ENCODE measurements around the gene CHRNB4.

The CHRNB4 gene

GRCh38 chr15:78605680-78606079 lies 35.3 kb downstream of the CHRNB4 start:
- no peak for TF ChIP-seq POU2F2 (IDR thresholded peaks at IDR 0.05; ENCODE audit: low read depth, low read length)
- no peak for TF ChIP-seq SPI1 (IDR thresholded peaks at IDR 0.05; ENCODE audit: low read depth, low read length)
- TF ChIP-seq POLR2A (IDR thresholded peaks at IDR 0.05; ENCODE audit: low read depth, low read length) = no peak
- FAIRE-seq (no peak), DNase-seq (ENCODE audit: insufficient read length, low spot score) (no peak)

- FAIRE-seq (no peak), DNase-seq (ENCODE audit: insufficient read length, low spot score) (no peak)
- TF ChIP-seq POLR2A (IDR thresholded peaks at IDR 0.05; ENCODE audit: low read depth, low read length) (no peak), PAX5 (IDR thresholded peaks at IDR 0.05; ENCODE audit: insufficient read depth, low read length, severe bottlenecking) (no peak), POU2F2 (IDR thresholded peaks at IDR 0.05; ENCODE audit: low read depth, low read length) (no peak), POLR2AphosphoS5 (IDR thresholded peaks at IDR 0.05; ENCODE audit: low read depth, low read length) (no peak), TAF1 (IDR thresholded peaks at IDR 0.05; ENCODE audit: low read depth, low read length) (no peak), SPI1 (IDR thresholded peaks at IDR 0.05; ENCODE audit: low read depth, low read length) (no peak)
These were observed 35.8 kb downstream of the CHRNB4 start for GRCh38 chr15:78605201-78605600.

GRCh38 chr15:78604420-78604819 lies 36.6 kb downstream of the CHRNB4 start:
- TF ChIP-seq TAF1 (IDR thresholded peaks at IDR 0.05; ENCODE audit: low read depth, low read length) (no peak), POLR2A (IDR thresholded peaks at IDR 0.05; ENCODE audit: low read depth, low read length) (no peak), PAX5 (IDR thresholded peaks at IDR 0.05; ENCODE audit: insufficient read depth, low read length, severe bottlenecking) (no peak), SPI1 (IDR thresholded peaks at IDR 0.05; ENCODE audit: low read depth, low read length) (no peak)
- FAIRE-seq (no peak), DNase-seq (ENCODE audit: insufficient read length, low spot score) (no peak)

- TF ChIP-seq POLR2AphosphoS5 (IDR thresholded peaks at IDR 0.05; ENCODE audit: low read depth, low read length) (no peak), POU2F2 (IDR thresholded peaks at IDR 0.05; ENCODE audit: low read depth, low read length) (no peak), TAF1 (IDR thresholded peaks at IDR 0.05; ENCODE audit: low read depth, low read length) (no peak)
- FAIRE-seq = no peak
- DNase-seq (ENCODE audit: insufficient read length, low spot score) = no peak
These were observed 37.5 kb downstream of the CHRNB4 start for GRCh38 chr15:78603467-78603866.

- no peak for TF ChIP-seq TAF1 (IDR thresholded peaks at IDR 0.05; ENCODE audit: low read depth, low read length)
- no peak for TF ChIP-seq PAX5 (IDR thresholded peaks at IDR 0.05; ENCODE audit: insufficient read depth, low read length, severe bottlenecking)
- TF ChIP-seq POLR2AphosphoS5 (IDR thresholded peaks at IDR 0.05; ENCODE audit: low read depth, low read length) = no peak
- TF ChIP-seq POLR2A (IDR thresholded peaks at IDR 0.05; ENCODE audit: low read depth, low read length) = no peak
- TF ChIP-seq SPI1 (IDR thresholded peaks at IDR 0.05; ENCODE audit: low read depth, low read length) = no peak
- no peak for DNase-seq (ENCODE audit: insufficient read length, low spot score)
- no peak for FAIRE-seq
These were observed 41.8 kb downstream of the CHRNB4 start for GRCh38 chr15:78599189-78599588.

- FAIRE-seq (no peak), DNase-seq (ENCODE audit: insufficient read length, low spot score) (no peak)
- TF ChIP-seq POLR2A (IDR thresholded peaks at IDR 0.05; ENCODE audit: low read depth, low read length) (no peak), POLR2AphosphoS5 (IDR thresholded peaks at IDR 0.05; ENCODE audit: low read depth, low read length) (no peak), SPI1 (IDR thresholded peaks at IDR 0.05; ENCODE audit: low read depth, low read length) (no peak), TAF1 (IDR thresholded peaks at IDR 0.05; ENCODE audit: low read depth, low read length) (no peak), POU2F2 (IDR thresholded peaks at IDR 0.05; ENCODE audit: low read depth, low read length) (no peak), PAX5 (IDR thresholded peaks at IDR 0.05; ENCODE audit: insufficient read depth, low read length, severe bottlenecking) (no peak)
These were observed 42.7 kb downstream of the CHRNB4 start for GRCh38 chr15:78598348-78598747.

- FAIRE-seq = no peak
- no peak for DNase-seq (ENCODE audit: insufficient read length, low spot score)
- TF ChIP-seq PAX5 (IDR thresholded peaks at IDR 0.05; ENCODE audit: insufficient read depth, low read length, severe bottlenecking) = no peak
- TF ChIP-seq POLR2AphosphoS5 (IDR thresholded peaks at IDR 0.05; ENCODE audit: low read depth, low read length) = no peak
- no peak for TF ChIP-seq SPI1 (IDR thresholded peaks at IDR 0.05; ENCODE audit: low read depth, low read length)
- no peak for TF ChIP-seq POLR2A (IDR thresholded peaks at IDR 0.05; ENCODE audit: low read depth, low read length)
- no peak for TF ChIP-seq POU2F2 (IDR thresholded peaks at IDR 0.05; ENCODE audit: low read depth, low read length)
- no peak for TF ChIP-seq TAF1 (IDR thresholded peaks at IDR 0.05; ENCODE audit: low read depth, low read length)
These were observed 43.4 kb downstream of the CHRNB4 start for GRCh38 chr15:78597583-78597982.

- DNase-seq (ENCODE audit: insufficient read length, low spot score) = no peak
- TF ChIP-seq POU2F2 (IDR thresholded peaks at IDR 0.05; ENCODE audit: low read depth, low read length) (no peak), SPI1 (IDR thresholded peaks at IDR 0.05; ENCODE audit: low read depth, low read length) (peak; percentile 68)
- FAIRE-seq = no peak
These were observed 66.1 kb downstream of the CHRNB4 start for GRCh38 chr15:78574944-78575343.
